AG04449 (cell line): ENCODE data around the gene FXYD3.

ENCODE experiments used
- CTCF ChIA-PET: fragments of 350-600 bp; formaldehyde crosslinking; extraction: SDS; loops from one replicate; lab custom pipeline; 2021; ENCODE audit warnings: antibody characterized with exemption; lab: Yijun Ruan, JAX
- POLR2A ChIA-PET: fragments of 400-600, 350-600 bp; formaldehyde crosslinking; extraction: SDS; loops from one replicate; lab custom pipeline; 2020; ENCODE audit warnings: antibody characterized with exemption, inconsistent platforms; lab: Yijun Ruan, JAX
- DNase-seq: peaks from one replicate; pipeline ENCODE4 v3.0.0-alpha.2; 2010; ENCODE audit warnings: low read depth, low spot score
- H3K4me3 ChIP-seq: 2 replicates; pipeline ENCODE4 v1.5.1; 2011; ENCODE audit warnings: low read depth, mild to moderate bottlenecking, control low read depth, low read length
- CTCF ChIP-seq: IDR thresholded peaks from one replicate; pipeline ENCODE4 v1.5.1; 2011; ENCODE audit warnings: mild to moderate bottlenecking, moderate library complexity, low read length, control low read depth, inconsistent platforms; ENCODE audit not compliant: insufficient read depth; ENCODE audit errors: missing control alignments

Gene FXYD3

GRCh38 chr19:35105411-35106290, 10.0 kb upstream of the FXYD3 start:
- CTCF ChIA-PET, result interaction anchor here (1.0 to 2.0 kb wide), 7 partner anchors 9 to 59 kb away, joined by 3 to 8 read pairs (median 4); partner anchors contain the start of gene LGI4
- POLR2A ChIA-PET, result no interaction called here
- DNase-seq, result no peak
- no peak overlapping the region for H3K4me3 ChIP-seq
- TF ChIP-seq CTCF, result no peak

DNA sequence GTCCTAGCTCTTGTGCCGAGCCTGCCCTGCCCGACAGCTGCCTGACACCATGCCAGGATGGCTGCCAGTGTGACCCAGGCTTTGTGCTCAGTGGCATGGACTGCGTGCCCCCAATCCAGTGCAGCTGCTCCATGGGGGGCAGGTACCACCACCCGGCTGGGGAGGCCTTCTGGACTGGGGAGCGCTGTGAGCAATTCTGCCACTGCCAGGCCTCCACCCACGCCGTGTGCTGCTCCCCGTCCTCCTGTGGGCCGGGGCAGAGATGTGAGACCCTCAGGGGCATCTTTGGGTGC, 9.4 kb upstream of the FXYD3 start:
- no peak for TF ChIP-seq CTCF
- H3K4me3 ChIP-seq, result no peak overlapping the region
- ChIA-PET POLR2A (no interaction called here), CTCF (interaction anchor here (0.7 to 2.0 kb wide), 8 partner anchors 9 to 60 kb away, joined by 3 to 8 read pairs (median 4); partner anchors contain the start of gene LGI4)
- no peak for DNase-seq

- no peak for TF ChIP-seq CTCF
- DNase-seq, result no peak
- CTCF ChIA-PET, result interaction anchor here (0.7 to 2.0 kb wide), 8 partner anchors 10 to 60 kb away, joined by 3 to 8 read pairs (median 4); partner anchors contain the start of gene LGI4
- POLR2A ChIA-PET, result interaction anchor here (0.6 kb wide), 1 partner anchor 9 kb away, joined by 3 read pairs; no protein-coding TSS in a partner anchor
- no peak overlapping the region for H3K4me3 ChIP-seq
These were observed 8.6 kb upstream of the FXYD3 start for GRCh38 chr19:35106898-35107541.

GRCh38 chr19:35107545-35107944, 8.1 kb upstream of the FXYD3 start:
- H3K4me3 ChIP-seq, result no peak overlapping the region
- CTCF ChIA-PET, result interaction anchor here (0.8 to 2.0 kb wide), 5 partner anchors 9 to 61 kb away, joined by 3 to 8 read pairs (median 4); no protein-coding TSS in a partner anchor
- no peak for DNase-seq
- no peak for TF ChIP-seq CTCF
- POLR2A ChIA-PET, result no interaction called here

GRCh38 chr19:35108730-35109129, 6.9 kb upstream of the FXYD3 start:
- POLR2A ChIA-PET, result no interaction called here
- DNase-seq, result no peak
- H3K4me3 ChIP-seq, result no peak overlapping the region
- CTCF ChIA-PET, result interaction anchor here (0.9 to 1.0 kb wide), 2 partner anchors 17 to 42 kb away, joined by 5 read pairs; no protein-coding TSS in a partner anchor
- TF ChIP-seq CTCF, result no peak
